IMR-90 (cell line): ENCODE data around the gene APOE. TPM values are rescaled to one million over a fixed set of nuclear protein-coding genes. Genes with fewer than 3 reads are reported as not detected.

Source experiments
- ATAC-seq: fragments of 200-7000 bp; cut with Tn5 transposase; 2 replicates; pipeline ENCODE4 v1.9.1; 2020; ENCODE audit warnings: low read depth, mild to moderate bottlenecking, moderate library complexity
- BruUV-seq: library from RNA; stranded (reverse); fragments of 400-500 nt; replicated peaks from 2 replicates; lab custom pipeline; 2021; lab: Mats Ljungman, UMichigan
- CTCF ChIA-PET: fragments of 300-600 bp; formaldehyde crosslinking; extraction: SDS; loops from one replicate; lab custom pipeline; 2021; ENCODE audit warnings: antibody characterized with exemption; lab: Yijun Ruan, JAX
- POLR2A ChIA-PET: fragments of 300-600 bp; sonication (Branson Sonifier 250); formaldehyde crosslinking; loops from one replicate; lab custom pipeline; 2022; ENCODE audit warnings: antibody characterized with exemption; ENCODE audit not compliant: unreplicated experiment; lab: Charles Lee
- DNase-seq: peaks from one replicate; pipeline ENCODE4 v3.0.0; 2013
- H2AFZ ChIP-seq: replicated peaks from 2 replicates; pipeline ENCODE3; 2013; ENCODE audit warnings: low read length, mild to moderate bottlenecking; ENCODE audit not compliant: poor library complexity
- H2AK5ac ChIP-seq: 2 replicates; pipeline ENCODE4 v1.6.1; 2013; ENCODE audit warnings: low read depth, low read length, inconsistent platforms
- H2AK9ac ChIP-seq: replicated peaks from 2 replicates; pipeline ENCODE3; 2013; ENCODE audit warnings: mild to moderate bottlenecking, low read depth, low read length, moderate library complexity; ENCODE audit not compliant: poor library complexity
- H2BK120ac ChIP-seq: 2 replicates; pipeline ENCODE4 v1.6.1; 2013; ENCODE audit warnings: low read depth, low read length, inconsistent platforms
- H2BK15ac ChIP-seq: 3 replicates; pipeline ENCODE4 v1.6.1; 2013; ENCODE audit warnings: low read depth, low read length, inconsistent platforms
- H2BK20ac ChIP-seq: 2 replicates; pipeline ENCODE4 v1.6.1; 2013; ENCODE audit warnings: low read depth, mild to moderate bottlenecking, inconsistent platforms, low read length, moderate library complexity
- H2BK5ac ChIP-seq: 2 replicates; pipeline ENCODE4 v1.6.1; 2013; ENCODE audit warnings: mild to moderate bottlenecking, low read depth, low read length, inconsistent platforms; ENCODE audit not compliant: poor library complexity, severe bottlenecking
- H3K14ac ChIP-seq: replicated peaks from 2 replicates; pipeline ENCODE4 v1.6.1; 2013; ENCODE audit warnings: low read depth, low read length, inconsistent platforms
- H3K18ac ChIP-seq: 2 replicates; pipeline ENCODE4 v1.6.1; 2013; ENCODE audit warnings: low read depth, low read length, control low read depth
- H3K23ac ChIP-seq: 2 replicates; pipeline ENCODE4 v1.6.1; 2013; ENCODE audit warnings: low read depth, low read length, inconsistent platforms
- H3K27ac ChIP-seq: 2 replicates; pipeline ENCODE4 v1.5.1; 2013; ENCODE audit warnings: mild to moderate bottlenecking, control low read depth, low read length; ENCODE audit not compliant: insufficient read depth
- H3K27me3 ChIP-seq: 2 replicates; pipeline ENCODE4 v1.6.1; 2013; ENCODE audit warnings: low read length; ENCODE audit not compliant: control insufficient read depth, insufficient read depth
- H3K36me3 ChIP-seq: 2 replicates; pipeline ENCODE4 v1.6.1; 2013; ENCODE audit warnings: low read length, mixed read lengths; ENCODE audit not compliant: control insufficient read depth, insufficient read depth
- H3K4ac ChIP-seq: 2 replicates; pipeline ENCODE4 v1.6.1; 2013; ENCODE audit warnings: low read depth, low read length, inconsistent platforms
- H3K4me1 ChIP-seq: 2 replicates; pipeline ENCODE4 v1.6.1; 2013; ENCODE audit warnings: low read length, mixed read lengths; ENCODE audit not compliant: control insufficient read depth, insufficient read depth
- H3K4me2 ChIP-seq: 2 replicates; pipeline ENCODE4 v1.6.1; 2013; ENCODE audit warnings: low read depth, mild to moderate bottlenecking, control low read depth, low read length, moderate library complexity
- H3K4me3 ChIP-seq: 2 replicates; pipeline ENCODE4 v1.5.1; 2013; ENCODE audit warnings: low read depth, mild to moderate bottlenecking, control low read depth, low read length, moderate library complexity; ENCODE audit not compliant: insufficient read depth
- H3K56ac ChIP-seq: 2 replicates; pipeline ENCODE4 v1.6.1; 2013; ENCODE audit warnings: low read length, inconsistent platforms; ENCODE audit not compliant: insufficient read depth; ENCODE audit errors: extremely low read depth
- H3K79me1 ChIP-seq, 2 experiments: 2 replicates each; pipeline ENCODE4 v1.6.1; 2013; ENCODE audit warnings: low read length in 2 of 2, inconsistent platforms in 1 of 2, low read depth in 1 of 2
- H3K9ac ChIP-seq: 2 replicates; pipeline ENCODE4 v1.6.1; 2013; ENCODE audit warnings: low read depth, low read length, control low read depth
- H3K9me1 ChIP-seq: 2 replicates; pipeline ENCODE4 v1.6.1; 2013; ENCODE audit warnings: low read length, inconsistent platforms; ENCODE audit not compliant: insufficient read depth
- H3K9me3 ChIP-seq: 2 replicates; pipeline ENCODE4 v1.6.1; 2013; ENCODE audit warnings: low read length; ENCODE audit not compliant: control insufficient read depth, insufficient read depth
- H4K20me1 ChIP-seq: 2 replicates; pipeline ENCODE4 v1.6.1; 2013; ENCODE audit warnings: low read length, inconsistent platforms; ENCODE audit not compliant: insufficient read depth
- H4K5ac ChIP-seq: 2 replicates; pipeline ENCODE4 v1.6.1; 2013; ENCODE audit warnings: mild to moderate bottlenecking, low read depth, low read length, control low read depth
- H4K8ac ChIP-seq, 2 experiments: 2 replicates each; pipeline ENCODE4 v1.6.1; 2013; ENCODE audit warnings: low read depth in 2 of 2, low read length in 2 of 2, control low read depth in 1 of 2, inconsistent platforms in 1 of 2
- H4K91ac ChIP-seq: 2 replicates; pipeline ENCODE4 v1.6.1; 2013; ENCODE audit warnings: low read depth, low read length, inconsistent platforms; ENCODE audit not compliant: insufficient read depth
- CTCF ChIP-seq: conservative IDR thresholded peaks from 2 replicates; pipeline ENCODE4 v1.5.1; 2012; ENCODE audit warnings: mild to moderate bottlenecking, low read depth, low read length, improper control_type of control experiment
- ELK1 ChIP-seq: fragments of 150-350 bp; IDR thresholded peaks from 2 replicates; pipeline ENCODE4 v1.6.1; 2016; ENCODE audit warnings: low read depth, mild to moderate bottlenecking, low read length, moderate library complexity, borderline replicate concordance
- SMC3 ChIP-seq: fragments of 150-350 bp; IDR thresholded peaks from 2 replicates; pipeline ENCODE4 v1.6.1; 2016; ENCODE audit warnings: low read depth, mild to moderate bottlenecking, antibody characterized with exemption, low read length, moderate library complexity
- WGBS, 2 experiments: methylation state at CpG; one replicate each; pipeline versions ENCODE4 v1.1.5 to v1.1.7; 2013; ENCODE audit warnings: missing lambda C conversion rate in 2 of 2; ENCODE audit not compliant: insufficient read length in 1 of 2; ENCODE audit errors: extremely low coverage in 2 of 2; 5-methylcytosine and 5-hydroxymethylcytosine counted together
- dilution Hi-C: fragments of 300-500 bp; cut with HindIII; formaldehyde crosslinking; loops from one replicate; pipeline ENCODE4 v1.14.3; 2018; ENCODE audit warnings: low sequenced_read_pairs; ENCODE audit not compliant: unreplicated experiment
- in situ Hi-C: fragments of 300-500 bp; cut with MboI; formaldehyde crosslinking; loops from 3 replicates; pipeline ENCODE4 v1.14.3; 2019; ENCODE audit warnings: low sequenced_read_pairs, inconsistent platforms, mixed read lengths
- intact Hi-C: fragments of 100-400 bp; cut with micrococcal nuclease; formaldehyde crosslinking; loops from 2 replicates; pipeline ENCODE4 v1.10.0; 2022
- polyA plus RNA-seq, 3 experiments: library from polyadenylated mRNA; depleted of rRNA; stranded (reverse); fragments of >200 nt; gene quantifications; 2 replicates each; pipeline ENCODE4 v1.2.3, GENCODE V29; 2012; ENCODE audit warnings: low replicate concordance in 1 of 3
- total RNA-seq: library from RNA; depleted of rRNA; stranded (reverse); fragments of >200 nt; gene quantifications from 2 replicates; pipeline ENCODE4 v1.2.3, GENCODE V29; 2012

Gene APOE
- total and polyA plus RNA-seq, 2 of the 4 experiments (the other 2 are of a cell fraction): 0.18 to 2.0 TPM

- no peak overlapping the region for H3K23ac ChIP-seq
- no peak overlapping the region for H4K5ac ChIP-seq
- H2AK5ac ChIP-seq: no peak overlapping the region
- H3K36me3 ChIP-seq: peaks cover 42% of the 10 kb centered on the region
- no peak overlapping the region for H3K27ac ChIP-seq
- no peak overlapping the region for H3K18ac ChIP-seq
- H4K20me1 ChIP-seq: peaks cover 61% of the 10 kb centered on the region
- H2BK120ac ChIP-seq: no peak overlapping the region
- H3K4ac ChIP-seq: no peak overlapping the region
- dilution Hi-C loops: no loop called here
- H2BK20ac ChIP-seq: no peak overlapping the region
- intact Hi-C loops: no loop called here
- H4K8ac ChIP-seq: no peak overlapping the region
- no peak overlapping the region for H4K91ac ChIP-seq
- TF ChIP-seq SMC3 (no peak), CTCF (no peak), ELK1 (no peak)
- no CpG with 5 or more reads among the region's 2 CpGs for WGBS, 2 experiments
- in situ Hi-C loops: no loop called here
- no peak overlapping the region for H3K4me2 ChIP-seq
- ATAC-seq: no peak
- no peaks in the 10 kb centered on the region for H3K27me3 ChIP-seq
- H2BK15ac ChIP-seq: no peak overlapping the region
- ChIA-PET POLR2A (no interaction called here), CTCF (no interaction called here)
- H3K4me1 ChIP-seq: no peaks in the 10 kb centered on the region
- no TSS peak for BruUV-seq
- H3K9ac ChIP-seq: no peak overlapping the region
- no peak overlapping the region for H3K4me3 ChIP-seq
- H3K56ac ChIP-seq: no peak overlapping the region
- H2AFZ ChIP-seq: no peak overlapping the region
- no peak overlapping the region for H3K14ac ChIP-seq
- H3K79me1 ChIP-seq: peaks cover 29 to 79% of the 10 kb centered on the region in 2 experiments
- H2AK9ac ChIP-seq: no peak overlapping the region
- no peak overlapping the region for H2BK5ac ChIP-seq
- no peaks in the 10 kb centered on the region for H3K9me3 ChIP-seq
- DNase-seq: no peak
- H3K9me1 ChIP-seq: peaks cover 13% of the 10 kb centered on the region
These were observed 41.6 kb upstream of the APOE start for GRCh38 chr19:44863990-44864389.
